GM18526 (cell line): ENCODE measurements around the gene MTA3.

Source experiments
- POLR2A ChIP-seq: IDR thresholded peaks from 3 replicates; pipeline ENCODE4 v1.6.1; 2011; ENCODE audit not compliant: insufficient read length; ENCODE audit errors: extremely low read depth

The MTA3 gene

GRCh38 chr2:42696987-42697386 is 128.6 kb downstream of the MTA3 start:
- no peak for TF ChIP-seq POLR2A

DNA sequence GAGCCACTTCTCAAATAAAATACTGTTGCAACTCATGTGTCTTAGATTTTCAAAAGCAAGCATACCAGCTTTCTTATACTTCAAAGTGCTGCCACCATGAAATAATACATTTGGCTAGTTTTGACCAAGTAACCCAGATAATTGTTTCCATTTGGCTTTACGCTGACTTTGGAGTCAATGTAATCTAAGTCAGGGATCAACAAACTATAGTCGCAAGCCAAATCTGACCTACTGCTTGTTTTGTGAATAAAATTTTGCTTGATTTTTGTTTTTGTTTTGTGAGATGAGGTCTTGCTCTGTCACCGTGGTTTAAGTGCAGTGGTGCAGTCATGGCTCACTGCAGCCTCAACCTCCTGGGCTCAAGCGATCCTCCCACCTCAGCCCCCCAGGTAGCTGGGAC is 130.5 kb downstream of the MTA3 start:
- no peak for TF ChIP-seq POLR2A

DNA sequence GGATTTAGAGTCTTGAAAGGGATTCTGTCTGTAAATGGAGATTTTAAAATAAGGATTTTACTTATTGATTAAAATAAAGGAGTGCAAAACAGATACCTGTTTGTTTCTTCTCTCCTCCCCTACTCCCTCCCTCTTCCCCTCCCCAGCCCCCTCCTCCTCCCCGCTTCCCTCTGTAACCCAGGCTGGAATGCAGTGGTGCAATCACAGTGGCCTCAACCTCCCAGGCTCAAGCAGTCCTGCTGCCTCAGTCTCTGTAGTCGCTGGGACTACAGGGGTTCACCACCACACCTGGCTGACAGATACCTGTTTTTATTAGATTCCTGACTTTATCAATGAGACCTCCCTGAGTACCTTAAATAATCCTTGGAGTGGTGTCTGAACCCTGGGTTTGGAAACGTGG is 138.4 kb downstream of the MTA3 start:
- TF ChIP-seq POLR2A, result no peak

DNA sequence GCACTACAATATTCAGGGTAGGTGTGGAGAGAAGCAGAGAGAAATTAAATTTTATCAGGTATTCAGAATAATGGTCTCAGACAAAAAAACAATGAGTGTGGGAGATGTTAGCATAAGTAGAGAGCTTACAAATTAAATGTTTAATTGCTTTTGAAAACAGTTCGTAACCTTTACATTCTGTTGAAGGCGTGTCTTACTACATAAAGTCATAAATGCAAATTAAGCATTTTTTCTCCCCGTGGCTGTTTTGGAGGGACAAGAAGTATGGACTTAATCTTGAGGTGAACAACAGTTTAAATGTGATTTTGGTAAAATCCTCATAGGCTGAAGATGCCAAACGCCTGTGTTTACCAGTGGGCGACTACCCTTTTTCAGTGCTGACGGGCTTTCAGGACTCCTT is 139.7 kb downstream of the MTA3 start:
- TF ChIP-seq POLR2A, result no peak

GRCh38 chr2:42711896-42712295 is 143.5 kb downstream of the MTA3 start:
- TF ChIP-seq POLR2A, result no peak

- no peak for TF ChIP-seq POLR2A
Observed at GRCh38 chr2:42712934-42713333, 144.5 kb downstream of the MTA3 start.

- TF ChIP-seq POLR2A, result no peak
Observed at GRCh38 chr2:42713920-42714319, 145.5 kb downstream of the MTA3 start.

GRCh38 chr2:42714686-42715085 is 146.3 kb downstream of the MTA3 start:
- TF ChIP-seq POLR2A, result no peak

DNA sequence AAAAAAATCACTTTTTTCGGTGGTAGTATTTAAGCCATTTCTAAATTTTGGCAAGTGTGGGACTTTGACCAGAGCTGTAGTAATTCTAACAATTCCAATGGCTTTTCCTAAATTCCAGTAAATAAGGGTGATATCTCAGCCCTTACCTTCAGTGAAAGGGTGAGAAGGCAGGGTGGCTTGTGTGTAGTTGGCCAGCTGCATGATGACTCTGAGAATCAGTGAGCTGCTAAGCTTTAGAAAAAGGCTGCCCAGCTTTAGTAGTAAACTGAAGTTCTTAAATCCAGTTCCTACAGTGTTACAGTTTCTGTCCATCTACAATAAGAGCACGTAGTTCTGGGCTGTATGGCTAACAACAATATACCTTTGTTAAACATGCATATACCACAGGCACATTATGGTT is 153.5 kb downstream of the MTA3 start:
- TF ChIP-seq POLR2A, result no peak

GRCh38 chr2:42722320-42723190 is 154.1 kb downstream of the MTA3 start:
- TF ChIP-seq POLR2A, result no peak

DNA sequence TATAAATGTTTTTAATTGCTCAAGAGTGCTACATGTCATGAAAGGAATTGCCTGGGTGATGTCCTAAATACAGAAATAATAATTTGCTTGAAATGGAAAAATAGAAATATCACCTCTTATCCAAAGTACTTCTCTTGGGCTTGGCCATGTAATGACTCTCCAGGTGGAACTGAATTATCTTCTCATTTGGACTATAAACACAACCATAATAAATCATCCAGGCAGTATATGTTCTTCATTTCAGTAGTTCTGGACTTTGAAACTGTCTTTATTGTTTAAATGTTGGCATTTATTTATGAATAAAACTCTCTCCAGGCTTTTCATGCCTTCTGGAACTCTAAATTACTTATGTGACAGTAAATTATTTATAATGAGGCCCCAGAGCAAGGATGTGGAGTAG is 155.0 kb downstream of the MTA3 start:
- TF ChIP-seq POLR2A, result no peak

GRCh38 chr2:42724886-42725285 is 156.5 kb downstream of the MTA3 start:
- TF ChIP-seq POLR2A, result no peak

- no peak for TF ChIP-seq POLR2A
Observed at GRCh38 chr2:42725657-42726056, 157.2 kb downstream of the MTA3 start.

- no peak for TF ChIP-seq POLR2A
Observed at GRCh38 chr2:42726680-42727079, 158.2 kb downstream of the MTA3 start.

DNA sequence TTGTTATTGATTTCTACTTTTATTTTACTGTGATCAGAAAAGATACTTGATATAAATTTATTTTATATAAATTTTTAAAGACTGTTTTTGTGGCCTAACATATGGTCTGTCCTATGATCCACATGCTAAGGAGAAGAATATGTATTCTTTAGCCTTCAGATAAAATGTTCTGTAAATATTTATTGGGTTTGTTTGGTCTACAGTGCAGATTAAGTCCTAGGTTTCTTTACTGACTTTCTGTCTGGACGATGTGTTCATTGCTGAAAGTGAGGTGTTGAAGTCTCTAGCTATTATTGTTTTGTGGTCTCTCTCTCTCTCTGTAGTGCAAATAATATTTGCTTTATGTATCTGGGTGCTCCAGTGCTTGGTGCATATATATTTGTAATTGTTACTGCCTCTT is 165.4 kb downstream of the MTA3 start:
- TF ChIP-seq POLR2A, result no peak

GRCh38 chr2:42736598-42737322 is 168.3 kb downstream of the MTA3 start:
- TF ChIP-seq POLR2A, result no peak
